ENCODE measurements around the gene TIMMDC1. TPM values are rescaled to one million over a fixed set of nuclear protein-coding genes. Genes with fewer than 3 reads are reported as not detected.
A peak's percentile ranks its signal among the peaks of the same experiment; 100 is the strongest.

The TIMMDC1 gene
- total and polyA plus RNA-seq, 9 of the 15 experiments (the other 6 are each of a cell fraction or from before 2014, with no cell fraction given): 62.1 to 226 (median 86.6) TPM

GRCh38 chr3:119559441-119559963, 61.2 kb downstream of the TIMMDC1 start, which contains the start of gene CD80 (continued):
- TF ChIP-seq ZBTB7A (IDR thresholded peaks at IDR 0.05; ENCODE audit: borderline replicate concordance, control insufficient read depth, low read depth, low read length): no peak
- no peak for TF ChIP-seq MLX (CRISPR knock-in tag; conservative IDR thresholded peaks at IDR 0.05)
- TF ChIP-seq JUND (IDR thresholded peaks at IDR 0.05; ENCODE audit: borderline replicate concordance, low read depth, low read length): peak; percentile 31; the same call in 1 of the 2 replicates
- no peak for TF ChIP-seq JUND (tag; IDR thresholded peaks at IDR 0.05; ENCODE audit: borderline replicate concordance, low read depth, low read length)
- peak; percentile 38 for TF ChIP-seq MAFG (tag; conservative IDR thresholded peaks at IDR 0.05)
- no peak for TF ChIP-seq NKRF (IDR thresholded peaks at IDR 0.05; ENCODE audit: borderline replicate concordance)
- no peak for TF ChIP-seq ZNF696 (CRISPR knock-in tag; conservative IDR thresholded peaks at IDR 0.05)
- TF ChIP-seq SMC3 (conservative IDR thresholded peaks at IDR 0.05; ENCODE audit: insufficient read depth, low read depth, low read length): peak; percentile 37; the same call in 1 of the 2 replicates
- no peak for TF ChIP-seq KDM4B (IDR thresholded peaks at IDR 0.05; ENCODE audit: borderline replicate concordance in 2 of 2, low read depth in 1 of 2)
- TF ChIP-seq SRF (CRISPR knock-in tag; IDR thresholded peaks at IDR 0.05): no peak; a peak in 1 of 4 replicates
- TF ChIP-seq ZNF184 (CRISPR knock-in tag; IDR thresholded peaks at IDR 0.05): no peak
- TF ChIP-seq STAT5A (IDR thresholded peaks at IDR 0.05; ENCODE audit: borderline replicate concordance, low read length): no peak
- no peak for TF ChIP-seq SIX5 (IDR thresholded peaks at IDR 0.05; ENCODE audit: borderline replicate concordance in 1 of 2, insufficient read depth in 1 of 2, low read depth in 1 of 2, low read length in 2 of 2)
- TF ChIP-seq PBX2 (CRISPR knock-in tag; IDR thresholded peaks at IDR 0.05; ENCODE audit: low read depth): no peak
- no peak; the same call in 1 of the 2 replicates for TF ChIP-seq PBX2 (tag; conservative IDR thresholded peaks at IDR 0.05; ENCODE audit: low read depth)
- TF ChIP-seq MTA2 (IDR thresholded peaks at IDR 0.05; ENCODE audit: low read depth): no peak
- TF ChIP-seq MTF1 (CRISPR knock-in tag; IDR thresholded peaks at IDR 0.05; ENCODE audit: borderline replicate concordance): no peak
- TF ChIP-seq ZNF175 (CRISPR knock-in tag; IDR thresholded peaks at IDR 0.05; ENCODE audit: low read depth): no peak
- no peak for TF ChIP-seq USF1 (CRISPR knock-in tag; IDR thresholded peaks at IDR 0.05)
- no peak for TF ChIP-seq L3MBTL2 (IDR thresholded peaks at IDR 0.05)
- TF ChIP-seq GTF2E2 (tag; IDR thresholded peaks at IDR 0.05): no peak
- TF ChIP-seq MTA3 (IDR thresholded peaks at IDR 0.05; ENCODE audit: borderline replicate concordance): 0 out of 2 replicates have a peak, but pooled peaks have one; percentile 25
- no peak for TF ChIP-seq NR3C1 (CRISPR knock-in tag; IDR thresholded peaks at IDR 0.05)
